Suppressor macrophage treated with lipopolysaccharide for 4 hours (primary cell): Measurements from ENCODE around the gene CEP170.

Experiments
- DNase-seq: peaks from one replicate; pipeline ENCODE4 v3.0.0-alpha.2; 2020

The CEP170 gene

GRCh38 chr1:243267914-243268653, 13.0 kb upstream of the CEP170 start:
- peak; percentile 66 for DNase-seq

- DNase-seq: peak; percentile 71
These were observed 12.4 kb upstream of the CEP170 start for GRCh38 chr1:243267471-243267880.

GRCh38 chr1:243266231-243266630, 11.2 kb upstream of the CEP170 start:
- DNase-seq: no peak

- DNase-seq: peak; percentile 79
These were observed 9.6 kb upstream of the CEP170 start for GRCh38 chr1:243264717-243265116.

GRCh38 chr1:243261390-243261789, 6.3 kb upstream of the CEP170 start:
- no peak for DNase-seq

- DNase-seq: no peak
These were observed 5.3 kb upstream of the CEP170 start for GRCh38 chr1:243260221-243260880.

- DNase-seq: peak; percentile 50
These were observed 3.6 kb upstream of the CEP170 start for GRCh38 chr1:243258731-243259130.

- DNase-seq: no peak
These were observed 2.1 kb upstream of the CEP170 start for GRCh38 chr1:243257189-243257588.

- no peak for DNase-seq
These were observed 1.5 kb upstream of the CEP170 start for GRCh38 chr1:243256590-243256989.

GRCh38 chr1:243255791-243256512, 871 bp upstream of the CEP170 start, which contains the start of gene SDCCAG8:
Gene SDCCAG8 (plus strand): TSS chr1:243256041. CDS start chr1:243256174, 133 bp downstream.
- peak; percentile 99 for DNase-seq

- peak; percentile 87 for DNase-seq
These were observed 701 bp downstream of the CEP170 start for GRCh38 chr1:243254233-243254926.

- no peak for DNase-seq
These were observed 1.2 kb downstream of the CEP170 start for GRCh38 chr1:243253926-243254232.

- DNase-seq: peak; percentile 41
These were observed 1.7 kb downstream of the CEP170 start for GRCh38 chr1:243253211-243253925.

GRCh38 chr1:243251539-243251938, 3.5 kb downstream of the CEP170 start:
- no peak for DNase-seq

GRCh38 chr1:243250102-243250501, 5.0 kb downstream of the CEP170 start:
- DNase-seq: no peak

- DNase-seq: no peak
These were observed 5.9 kb downstream of the CEP170 start for GRCh38 chr1:243249214-243249613.

GRCh38 chr1:243247901-243248300, 7.2 kb downstream of the CEP170 start:
- DNase-seq: no peak

GRCh38 chr1:243246916-243247315, 8.2 kb downstream of the CEP170 start:
- DNase-seq: peak; percentile 79

- peak; percentile 65 for DNase-seq
These were observed 10.6 kb downstream of the CEP170 start for GRCh38 chr1:243244432-243244841.

- no peak for DNase-seq
These were observed 18.4 kb downstream of the CEP170 start for GRCh38 chr1:243236604-243237252.

- no peak for DNase-seq
These were observed 20.0 kb downstream of the CEP170 start for GRCh38 chr1:243234978-243235647.
